Thymus (tissue), 11 donors: Measurements from ENCODE around the gene CTNNA3. TPM values are rescaled to one million over a fixed set of nuclear protein-coding genes. Genes with fewer than 3 reads are reported as not detected.
A peak's percentile ranks its signal among the peaks of the same experiment; 100 is the strongest.

ENCODE experiments used
- DNase-seq, 9 donors: peaks; one replicate each; pipeline ENCODE4 v3.0.0-alpha.2; 2013; ENCODE audit warnings: low spot score in 9 of 9, low read depth in 6 of 9, missing footprints in 1 of 9
- H3K27ac ChIP-seq, 2 donors: one replicate each; pipeline ENCODE4 v1.5.1; 2013; ENCODE audit warnings: control low read depth in 1 of 2, low read depth in 1 of 2, low read length in 1 of 2, mild to moderate bottlenecking in 1 of 2, moderate library complexity in 1 of 2
- H3K27me3 ChIP-seq, 2 donors: one replicate each; pipeline ENCODE4 v1.5.1; 2013; ENCODE audit warnings: low read length in 1 of 2; ENCODE audit not compliant: control insufficient read depth in 2 of 2, insufficient read depth in 1 of 2
- H3K36me3 ChIP-seq, 2 donors: one replicate each; pipeline ENCODE4 v1.5.1; 2013; ENCODE audit warnings: low read length in 1 of 2, mild to moderate bottlenecking in 1 of 2, moderate library complexity in 1 of 2; ENCODE audit not compliant: control insufficient read depth in 2 of 2, insufficient read depth in 2 of 2
- H3K4me1 ChIP-seq, 2 donors: one replicate each; pipeline ENCODE4 v1.5.1; 2013; ENCODE audit warnings: low read length in 2 of 2; ENCODE audit not compliant: control insufficient read depth in 2 of 2, insufficient read depth in 2 of 2
- H3K4me3 ChIP-seq, 2 donors: one replicate each; pipeline ENCODE4 v1.5.1; 2013; ENCODE audit warnings: low read length in 2 of 2, control low read depth in 1 of 2, mild to moderate bottlenecking in 1 of 2
- H3K9me3 ChIP-seq, 2 donors: one replicate each; pipeline ENCODE4 v1.5.1; 2013; ENCODE audit warnings: low read length in 1 of 2, mild to moderate bottlenecking in 1 of 2; ENCODE audit not compliant: control insufficient read depth in 2 of 2, insufficient read depth in 1 of 2
- WGBS: extraction: QIAGEN DNeasy Blood & Tissue Kit; methylation state at CpG from one replicate; pipeline ENCODE4 v1.1.7; 2013; 5-methylcytosine and 5-hydroxymethylcytosine counted together
- polyA plus RNA-seq: library from polyadenylated mRNA; stranded (reverse); fragments of 200-250 nt; gene quantifications from one replicate; pipeline ENCODE4 v1.2.3, GENCODE V29; 2013
- total RNA-seq: library from RNA; stranded (reverse); fragments of 120-200 nt; gene quantifications from one replicate; pipeline ENCODE4 v1.2.4, GENCODE V29; 2013
- donor health status: healthy.

The CTNNA3 gene
- total and polyA plus RNA-seq, 2 donors = 0.27 to 0.28 TPM

DNA sequence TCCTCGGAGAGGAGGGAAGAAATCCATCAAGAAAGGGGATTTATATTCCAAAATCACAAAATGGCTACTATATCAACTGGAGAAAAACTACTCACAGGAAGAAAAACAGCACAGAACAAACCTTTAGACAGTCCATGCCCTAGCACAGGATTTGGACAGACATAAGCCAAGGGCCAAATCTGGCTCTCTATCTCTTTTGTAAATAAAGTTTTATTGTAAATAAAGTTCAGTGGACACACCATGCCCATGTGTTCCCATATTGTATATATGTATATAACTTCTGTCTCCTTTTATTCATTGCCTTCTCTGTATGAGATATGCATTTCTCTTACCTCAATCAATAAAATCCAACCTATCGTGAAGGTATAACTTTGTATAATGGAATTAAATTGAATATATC, 1513.0 kb downstream of the CTNNA3 start:
- no peak for DNase-seq
- Histone ChIP-seq H3K9me3 (no peaks in the 10 kb centered on the region), H3K4me3 (no peak overlapping the region), H3K36me3 (no peaks in the 10 kb centered on the region), H3K4me1 (no peaks in the 10 kb centered on the region), H3K27ac (no peak overlapping the region), H3K27me3 (no peaks in the 10 kb centered on the region)
- 92% methylated on average over 2 of the region's 2 CpGs for WGBS

GRCh38 chr10:66180581-66181318, 1515.2 kb downstream of the CTNNA3 start:
- no peaks in the 10 kb centered on the region for H3K36me3 ChIP-seq

DNA sequence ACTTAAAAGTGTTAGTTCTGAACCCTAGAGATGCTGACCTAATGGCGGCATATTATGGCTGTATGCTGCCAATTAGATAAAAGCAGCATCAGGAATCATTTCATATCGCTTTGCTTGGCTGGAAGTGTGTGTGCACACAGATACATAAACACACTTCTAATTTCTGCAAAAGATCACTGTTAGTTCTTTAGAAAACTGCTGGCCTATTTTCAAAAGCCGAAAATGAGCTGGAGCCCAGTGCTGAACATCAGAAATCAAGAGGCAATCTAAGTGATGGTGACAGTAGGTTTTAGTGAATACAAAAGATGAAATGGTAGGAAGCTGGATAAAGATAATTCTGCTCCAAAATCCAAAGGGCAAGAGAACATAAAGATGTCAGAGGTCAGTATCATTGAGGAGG, 1516.0 kb downstream of the CTNNA3 start:
- peak in 1 of 9 donors; percentile 1 for DNase-seq
- H3K27me3 ChIP-seq = no peaks in the 10 kb centered on the region
- H3K9me3 ChIP-seq = no peaks in the 10 kb centered on the region
- H3K4me1 ChIP-seq = no peaks in the 10 kb centered on the region
- 93% methylated on average over 3 of the region's 3 CpGs for WGBS
- H3K4me3 ChIP-seq = no peak overlapping the region
- no peak overlapping the region for H3K27ac ChIP-seq
- no peaks in the 10 kb centered on the region for H3K36me3 ChIP-seq

More at GRCh38 chr10:66180581-66181318, 1515.2 kb downstream of the CTNNA3 start:
- Histone ChIP-seq H3K4me3 (no peak overlapping the region), H3K4me1 (no peaks in the 10 kb centered on the region), H3K27me3 (no peaks in the 10 kb centered on the region), H3K9me3 (no peaks in the 10 kb centered on the region), H3K27ac (no peak overlapping the region)
- 60% methylated on average over 5 of the region's 5 CpGs for WGBS
- peak in 8 of 9 donors; percentile 12 to 64 (median 26) for DNase-seq

DNA sequence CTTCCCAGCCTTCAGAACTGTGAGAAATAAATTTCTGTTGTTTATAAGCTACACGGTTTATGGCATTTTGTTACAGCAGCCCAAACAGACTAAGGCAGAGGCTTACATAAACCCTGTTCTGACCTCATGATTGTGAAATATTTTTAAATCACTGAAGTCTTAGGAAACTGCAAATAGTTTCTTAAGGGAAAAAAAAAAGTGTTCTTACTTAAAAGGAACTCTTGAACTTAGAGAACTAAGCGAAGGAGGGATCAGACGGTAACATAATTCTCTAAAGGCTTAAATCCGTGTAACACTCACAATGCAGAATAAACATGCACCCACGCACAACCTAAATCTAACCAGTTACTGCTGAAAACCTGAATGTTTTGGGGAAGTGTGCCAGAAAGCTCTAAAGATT, 1519.2 kb downstream of the CTNNA3 start:
- Histone ChIP-seq H3K4me3 (no peak overlapping the region), H3K4me1 (no peaks in the 10 kb centered on the region), H3K27me3 (no peaks in the 10 kb centered on the region), H3K27ac (no peak overlapping the region), H3K9me3 (no peaks in the 10 kb centered on the region), H3K36me3 (no peaks in the 10 kb centered on the region)
- no peak for DNase-seq
- WGBS = 92% methylated on average over 5 of the region's 5 CpGs

DNA sequence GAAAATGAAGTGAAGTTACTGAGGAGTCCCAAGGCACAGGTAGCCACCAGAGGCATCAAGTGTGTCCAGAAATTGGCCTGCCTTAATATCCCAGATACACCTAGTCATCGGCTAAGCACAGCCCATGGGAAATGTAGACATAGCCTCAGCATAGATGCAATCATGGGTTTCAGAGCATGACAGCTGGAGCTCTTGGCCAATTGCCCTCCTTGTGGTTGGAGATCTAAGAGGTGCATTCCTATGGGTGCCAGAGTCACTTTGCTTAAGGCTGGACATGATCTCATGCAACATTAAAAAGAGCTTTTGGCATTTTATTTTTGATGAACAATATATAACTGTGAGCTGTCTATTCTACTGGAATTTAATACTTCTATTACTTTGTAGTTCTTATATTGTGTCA, 1528.2 kb downstream of the CTNNA3 start:
- no peak overlapping the region for H3K4me3 ChIP-seq
- DNase-seq = no peak
- H3K36me3 ChIP-seq = no peaks in the 10 kb centered on the region
- H3K27me3 ChIP-seq = no peaks in the 10 kb centered on the region
- no peaks in the 10 kb centered on the region for H3K9me3 ChIP-seq
- H3K4me1 ChIP-seq = no peaks in the 10 kb centered on the region
- H3K27ac ChIP-seq = no peak overlapping the region
- 93% methylated on average over 1 of the region's 1 CpG for WGBS

DNA sequence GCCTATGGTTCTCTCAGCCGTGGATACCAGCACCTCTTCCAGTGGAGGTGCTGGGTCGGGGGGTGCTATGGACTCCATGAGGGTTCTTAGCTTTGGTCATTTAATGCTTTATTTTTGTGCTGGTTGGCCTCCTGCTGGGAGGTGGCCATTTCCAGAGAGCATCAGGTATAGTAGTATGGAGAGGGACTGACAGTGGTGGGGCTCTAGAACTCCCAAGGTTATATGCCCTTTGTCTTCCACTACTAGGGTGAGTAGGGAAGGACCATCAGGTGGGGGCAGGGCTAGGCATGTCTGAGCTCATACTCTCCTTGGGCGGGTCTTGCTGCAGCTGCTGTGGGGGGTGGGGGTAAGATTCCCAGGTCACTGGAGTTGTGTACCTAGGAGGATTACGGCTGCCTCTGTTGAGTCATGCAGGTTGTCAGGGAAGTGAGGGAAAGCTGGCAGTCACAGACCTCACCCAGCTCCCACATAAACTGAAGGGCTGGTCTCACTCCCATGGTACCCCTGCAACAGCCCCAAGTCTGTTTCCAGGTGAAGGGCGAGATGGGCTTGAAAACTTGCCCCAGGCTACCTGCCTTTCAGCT, 1533.3 kb downstream of the CTNNA3 start:
- WGBS = 91% methylated on average over 5 of the region's 5 CpGs
- no peak overlapping the region for H3K4me3 ChIP-seq
- no peaks in the 10 kb centered on the region for H3K4me1 ChIP-seq
- H3K9me3 ChIP-seq = no peaks in the 10 kb centered on the region
- H3K27ac ChIP-seq = no peak overlapping the region
- DNase-seq = no peak
- H3K36me3 ChIP-seq = no peaks in the 10 kb centered on the region
- H3K27me3 ChIP-seq = no peaks in the 10 kb centered on the region

DNA sequence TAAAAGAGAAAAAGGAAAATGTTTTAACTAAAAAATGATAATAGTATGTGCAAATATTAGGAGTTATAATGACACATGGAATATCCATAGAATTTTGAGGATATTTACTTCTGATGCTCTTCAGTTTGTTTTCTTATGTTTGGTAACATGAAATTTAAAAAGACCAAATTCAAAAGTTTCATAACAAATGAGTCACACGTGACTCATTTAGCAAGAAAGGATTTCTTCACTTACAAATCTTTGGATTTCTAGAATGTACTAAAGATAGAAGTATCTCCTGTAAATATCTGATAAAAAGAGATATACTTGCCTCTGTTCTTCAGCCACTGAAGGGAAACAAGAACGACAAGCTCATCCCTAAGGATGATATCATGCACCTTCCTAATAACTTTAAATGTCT, 1544.6 kb downstream of the CTNNA3 start:
- H3K27me3 ChIP-seq = no peaks in the 10 kb centered on the region
- no peak for DNase-seq
- no peaks in the 10 kb centered on the region for H3K9me3 ChIP-seq
- no peak overlapping the region for H3K27ac ChIP-seq
- WGBS = 79% methylated on average over 2 of the region's 2 CpGs
- no peaks in the 10 kb centered on the region for H3K4me1 ChIP-seq
- no peaks in the 10 kb centered on the region for H3K36me3 ChIP-seq
- no peak overlapping the region for H3K4me3 ChIP-seq

DNA sequence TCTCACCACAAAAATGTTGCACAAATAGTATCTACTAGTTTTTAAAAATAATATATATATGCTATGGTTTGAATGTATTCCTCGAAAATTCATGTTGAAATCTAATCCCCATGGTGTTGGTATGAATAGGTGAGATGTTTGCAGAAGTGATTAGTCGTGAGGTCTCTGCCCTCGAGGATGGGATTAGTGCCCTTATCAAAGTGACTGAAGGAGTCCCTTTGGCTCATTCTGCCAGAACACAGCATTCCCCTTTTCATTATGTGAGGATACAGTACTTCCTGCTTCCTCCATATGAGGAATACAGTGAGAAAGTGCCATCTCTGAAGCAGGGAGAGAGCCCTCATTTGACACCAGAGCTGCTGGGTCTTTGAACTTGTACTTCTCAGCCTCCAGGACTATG, 1547.7 kb downstream of the CTNNA3 start:
- 92% methylated on average over 3 of the region's 3 CpGs for WGBS
- Histone ChIP-seq H3K9me3 (no peaks in the 10 kb centered on the region), H3K4me1 (no peaks in the 10 kb centered on the region), H3K27ac (no peak overlapping the region), H3K4me3 (no peak overlapping the region), H3K27me3 (no peaks in the 10 kb centered on the region), H3K36me3 (no peaks in the 10 kb centered on the region)
- DNase-seq = no peak

DNA sequence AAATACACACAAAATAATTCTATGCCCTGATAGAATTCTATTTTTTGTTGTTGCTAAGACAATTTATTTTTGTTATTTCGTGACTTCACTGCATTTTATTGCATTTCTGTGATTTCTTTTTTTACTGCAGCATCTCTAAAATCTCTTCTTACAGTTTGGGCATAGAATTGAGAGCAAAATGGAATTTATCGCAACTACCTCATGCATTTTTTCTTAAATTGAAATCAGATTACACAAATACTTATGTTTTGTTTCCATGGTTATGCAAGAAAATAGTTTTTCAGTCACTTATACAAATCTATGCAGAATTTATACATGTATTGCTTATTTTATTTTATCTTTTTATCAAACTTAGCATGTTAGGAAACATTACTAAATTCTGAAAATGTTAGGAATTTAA, 1552.0 kb downstream of the CTNNA3 start:
- no peaks in the 10 kb centered on the region for H3K9me3 ChIP-seq
- H3K27ac ChIP-seq = no peak overlapping the region
- DNase-seq = no peak
- H3K4me1 ChIP-seq = no peaks in the 10 kb centered on the region
- H3K36me3 ChIP-seq = no peaks in the 10 kb centered on the region
- H3K4me3 ChIP-seq = no peak overlapping the region
- 79% methylated on average over 2 of the region's 2 CpGs for WGBS
- H3K27me3 ChIP-seq = no peaks in the 10 kb centered on the region
